Measurements from ENCODE around the gene MAP7. TPM values are rescaled to one million over a fixed set of nuclear protein-coding genes. Genes with fewer than 3 reads are reported as not detected.
"Not testable (repeated sequence)": the region's sequence is repeated elsewhere in the genome, so short reads cannot be mapped to it uniquely, and the experiment has no call there.

MAP7 gene
- total RNA-seq, 4 donors from 2014 or later, result 0.29 to 6.8 (median 1.1) TPM

- H3K9me3 ChIP-seq, result no peaks in the 10 kb centered on the region
- no peak overlapping the region for H3K4me3 ChIP-seq
- intact Hi-C loops (cut with DNase I; ENCODE audit: low total_unique reads), result no loop called here
- H3K27me3 ChIP-seq, result no peaks in the 10 kb centered on the region
- H3K27ac ChIP-seq, result no peak overlapping the region
- no peak for DNase-seq
- H3K36me3 ChIP-seq, result no peaks in the 10 kb centered on the region
- no peaks in the 10 kb centered on the region for H3K4me1 ChIP-seq
- TF ChIP-seq CTCF (IDR thresholded peaks at IDR 0.05), result no peak
- TF ChIP-seq POLR2A (IDR thresholded peaks at IDR 0.05), result no peak
Measured at GRCh38 chr6:136487759-136488425, 62.3 kb downstream of the MAP7 start.

DNA sequence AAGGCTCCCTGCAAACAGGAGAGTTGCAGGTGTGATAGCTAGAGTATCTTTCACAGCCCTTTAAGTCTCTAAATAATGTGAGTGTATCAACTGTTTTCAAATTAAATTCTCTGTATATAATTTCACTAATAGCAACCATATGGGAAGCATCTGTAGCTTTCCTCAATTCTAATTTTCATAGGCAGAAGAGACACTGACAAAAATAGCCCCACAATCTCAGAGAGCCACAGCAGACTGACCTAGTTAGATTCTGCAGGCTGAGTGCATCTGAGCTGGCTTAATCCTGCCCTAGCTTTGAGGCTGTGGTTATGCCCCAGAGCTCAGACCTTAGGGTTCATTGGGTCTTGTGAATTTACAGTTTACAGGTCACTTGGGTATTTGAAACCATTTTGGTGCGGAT lies 63.9 kb downstream of the MAP7 start:
- TF ChIP-seq POLR2A (IDR thresholded peaks at IDR 0.05) (no peak), CTCF (IDR thresholded peaks at IDR 0.05) (no peak)
- Histone ChIP-seq H3K9me3 (no peaks in the 10 kb centered on the region), H3K27ac (no peak overlapping the region), H3K4me1 (no peaks in the 10 kb centered on the region), H3K27me3 (no peaks in the 10 kb centered on the region), H3K4me3 (no peak overlapping the region), H3K36me3 (no peaks in the 10 kb centered on the region)
- no peak for DNase-seq
- intact Hi-C loops (cut with DNase I; ENCODE audit: low total_unique reads), result no loop called here

DNA sequence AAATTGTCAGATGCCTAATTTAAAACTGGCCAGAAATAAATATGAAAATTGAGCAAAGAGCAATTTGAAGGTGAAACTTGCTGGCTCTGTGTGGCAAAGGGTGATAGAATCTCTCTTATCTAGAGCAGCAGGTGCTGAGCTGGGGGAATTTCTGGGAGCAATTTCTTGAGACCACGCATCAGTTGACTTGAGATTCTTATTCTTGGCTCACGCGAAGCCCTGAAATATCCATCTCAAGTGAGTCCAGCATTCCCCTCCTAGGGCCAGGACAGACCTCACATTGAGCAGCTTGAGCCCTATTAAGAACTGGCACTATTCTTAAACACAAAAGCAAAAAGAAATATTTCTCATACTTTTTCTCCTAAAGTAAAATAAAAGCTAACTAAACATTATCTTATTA lies 66.3 kb downstream of the MAP7 start:
- Histone ChIP-seq H3K27ac (no peak overlapping the region), H3K27me3 (no peaks in the 10 kb centered on the region), H3K9me3 (no peaks in the 10 kb centered on the region), H3K36me3 (no peaks in the 10 kb centered on the region), H3K4me1 (no peaks in the 10 kb centered on the region), H3K4me3 (no peak overlapping the region)
- no peak for DNase-seq
- intact Hi-C loops (cut with DNase I; ENCODE audit: low total_unique reads), result no loop called here
- TF ChIP-seq POLR2A (IDR thresholded peaks at IDR 0.05) (no peak), CTCF (IDR thresholded peaks at IDR 0.05) (no peak)

GRCh38 chr6:136483005-136483404 lies 67.2 kb downstream of the MAP7 start:
- intact Hi-C loops (cut with DNase I; ENCODE audit: low total_unique reads); H3K27me3 ChIP-seq; H3K9me3 ChIP-seq; H3K4me1 ChIP-seq; H3K36me3 ChIP-seq; DNase-seq; H3K4me3 ChIP-seq; H3K27ac ChIP-seq: not testable (repeated sequence)

GRCh38 chr6:136477548-136477947 lies 72.7 kb downstream of the MAP7 start:
- TF ChIP-seq CTCF (IDR thresholded peaks at IDR 0.05) (no peak), POLR2A (IDR thresholded peaks at IDR 0.05) (no peak)
- DNase-seq, result no peak
- Histone ChIP-seq H3K4me3 (no peak overlapping the region), H3K27ac (no peak overlapping the region), H3K4me1 (no peaks in the 10 kb centered on the region), H3K27me3 (no peaks in the 10 kb centered on the region), H3K9me3 (no peaks in the 10 kb centered on the region), H3K36me3 (no peaks in the 10 kb centered on the region)
- intact Hi-C loops (cut with DNase I; ENCODE audit: low total_unique reads), result no loop called here

- no peak for TF ChIP-seq CTCF (IDR thresholded peaks at IDR 0.05)
- no peak for TF ChIP-seq POLR2A (IDR thresholded peaks at IDR 0.05)
- no peak overlapping the region for H3K27ac ChIP-seq
- intact Hi-C loops (cut with DNase I; ENCODE audit: low total_unique reads), result no loop called here
- DNase-seq, result no peak
- H3K9me3 ChIP-seq, result no peaks in the 10 kb centered on the region
- no peaks in the 10 kb centered on the region for H3K27me3 ChIP-seq
- no peaks in the 10 kb centered on the region for H3K36me3 ChIP-seq
- H3K4me3 ChIP-seq, result no peak overlapping the region
- no peaks in the 10 kb centered on the region for H3K4me1 ChIP-seq
Measured at GRCh38 chr6:136475686-136476085, 74.5 kb downstream of the MAP7 start.
